Subcutaneous abdominal adipose tissue (tissue), 5 donors: ENCODE data around the gene MARK2.

ENCODE experiments used
- H3K27ac ChIP-seq: one replicate; pipeline ENCODE4 v1.7.0; 2013; ENCODE audit warnings: low read depth, mild to moderate bottlenecking, inconsistent platforms, low read length, moderate library complexity
- H3K27me3 ChIP-seq, 5 donors: one replicate each; pipeline ENCODE4 v1.7.0; 2013; ENCODE audit warnings: low read length in 5 of 5, inconsistent platforms in 1 of 5; ENCODE audit not compliant: control insufficient read depth in 5 of 5, insufficient read depth in 4 of 5
- H3K36me3 ChIP-seq, 5 donors: one replicate each; pipeline ENCODE4 v1.7.0; 2013; ENCODE audit warnings: low read length in 5 of 5; ENCODE audit not compliant: control insufficient read depth in 5 of 5, insufficient read depth in 5 of 5
- H3K4me1 ChIP-seq, 5 donors: one replicate each; pipeline ENCODE4 v1.7.0; 2013; ENCODE audit warnings: low read length in 5 of 5, mild to moderate bottlenecking in 3 of 5, moderate library complexity in 1 of 5; ENCODE audit not compliant: control insufficient read depth in 5 of 5, insufficient read depth in 5 of 5
- H3K4me3 ChIP-seq, 5 donors: one replicate each; pipeline ENCODE4 v1.7.0; 2013; ENCODE audit warnings: low read length in 5 of 5, low read depth in 1 of 5
- H3K9ac ChIP-seq, 5 donors: one replicate each; pipeline ENCODE4 v1.7.0; 2013; ENCODE audit warnings: low read length in 5 of 5, mild to moderate bottlenecking in 4 of 5, moderate library complexity in 3 of 5
- H3K9me3 ChIP-seq, 5 donors: one replicate each; pipeline ENCODE4 v1.7.0; 2013; ENCODE audit warnings: low read length in 5 of 5; ENCODE audit not compliant: control insufficient read depth in 5 of 5
- donor health status: healthy.
- donor health status: healthy.
- donor health status: healthy.
- donor health status: healthy.
- donor health status: healthy.

The MARK2 gene

GRCh38 chr11:63826471-63827190, 12.3 kb upstream of the MARK2 start:
- H3K27me3 ChIP-seq = no peaks in the 10 kb centered on the region
- peaks cover 6 to 67% (median 50%) of the 10 kb centered on the region in 5 donors for H3K36me3 ChIP-seq
- no peaks in the 10 kb centered on the region for H3K4me1 ChIP-seq
- H3K4me3 ChIP-seq = no peak overlapping the region
- H3K27ac ChIP-seq = no peak overlapping the region
- H3K9me3 ChIP-seq = no peaks in the 10 kb centered on the region
- peak overlapping the region in 1 of 5 donors; percentile 23 for H3K9ac ChIP-seq

- Histone ChIP-seq H3K27ac (no peak overlapping the region), H3K4me1 (peaks cover 0 to 4% (median 2%) of the 10 kb centered on the region in 5 donors), H3K9ac (no peak overlapping the region), H3K9me3 (no peaks in the 10 kb centered on the region), H3K4me3 (no peak overlapping the region), H3K36me3 (peaks cover 3 to 38% (median 23%) of the 10 kb centered on the region in 5 donors), H3K27me3 (no peaks in the 10 kb centered on the region)
These were observed 9.0 kb upstream of the MARK2 start for GRCh38 chr11:63829823-63830489.

DNA sequence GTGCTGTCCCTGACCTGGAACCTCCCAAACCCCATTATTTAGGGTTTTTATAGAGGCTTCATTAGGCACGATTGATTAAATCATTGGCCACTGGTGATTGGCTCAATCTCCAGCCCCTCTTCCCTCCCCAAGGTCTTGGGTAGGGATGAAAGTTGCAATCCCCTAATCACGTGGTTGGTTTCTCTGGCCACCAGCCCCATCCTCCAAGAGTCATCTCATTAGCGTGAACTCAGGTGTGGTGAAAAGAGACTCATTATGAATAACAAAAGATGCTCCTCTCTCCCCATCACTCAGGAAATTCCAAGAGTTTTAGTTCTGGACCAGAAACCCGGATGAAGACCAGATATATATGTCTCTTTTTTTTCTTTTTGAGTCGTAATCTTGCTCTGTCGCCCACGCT, 7.6 kb upstream of the MARK2 start:
- no peak overlapping the region for H3K27ac ChIP-seq

DNA sequence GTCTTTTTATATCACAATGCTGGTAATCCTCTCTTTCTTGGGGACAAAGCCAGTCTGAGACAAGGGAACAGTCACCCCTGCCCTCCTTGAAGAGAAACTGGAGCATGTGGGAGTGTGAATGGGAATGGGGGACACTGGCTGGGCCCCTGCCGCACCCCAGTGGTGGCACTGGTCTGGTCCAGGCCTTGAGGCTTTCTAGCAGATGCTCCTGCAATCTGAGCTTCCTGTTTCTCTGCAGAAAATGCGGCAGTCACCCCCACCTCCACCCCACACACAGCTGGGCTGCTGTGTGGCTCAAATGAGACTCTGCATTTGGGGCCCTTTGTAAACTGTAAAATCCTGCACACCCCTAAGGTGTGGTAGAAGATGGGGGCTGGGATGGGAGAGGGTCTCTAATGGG, 6.6 kb upstream of the MARK2 start:
- H3K27ac ChIP-seq = no peak overlapping the region
- peaks cover 0 to 15% (median 5%) of the 10 kb centered on the region in 5 donors for H3K36me3 ChIP-seq
- no peaks in the 10 kb centered on the region for H3K9me3 ChIP-seq
- H3K27me3 ChIP-seq = no peaks in the 10 kb centered on the region
- H3K4me1 ChIP-seq = peaks cover 0 to 27% (median 14%) of the 10 kb centered on the region in 5 donors
- no peak overlapping the region for H3K9ac ChIP-seq
- no peak overlapping the region for H3K4me3 ChIP-seq

More for the DNA sequence above, 7.6 kb upstream of the MARK2 start:
- Histone ChIP-seq H3K27me3 (no peaks in the 10 kb centered on the region), H3K4me3 (no peak overlapping the region), H3K9ac (no peak overlapping the region), H3K36me3 (peaks cover 0 to 24% (median 14%) of the 10 kb centered on the region in 5 donors), H3K4me1 (peaks cover 0 to 17% (median 13%) of the 10 kb centered on the region in 5 donors), H3K9me3 (no peaks in the 10 kb centered on the region)

GRCh38 chr11:63833048-63833447, 5.9 kb upstream of the MARK2 start:
- Histone ChIP-seq H3K4me1 (peaks cover 3 to 34% (median 19%) of the 10 kb centered on the region in 5 donors), H3K9ac (peak overlapping the region in 1 of 5 donors; percentile 10), H3K27ac (no peak overlapping the region), H3K4me3 (no peak overlapping the region), H3K9me3 (no peaks in the 10 kb centered on the region), H3K36me3 (peaks cover 0 to 10% (median 5%) of the 10 kb centered on the region in 5 donors), H3K27me3 (no peaks in the 10 kb centered on the region)

- H3K27me3 ChIP-seq = no peaks in the 10 kb centered on the region
- no peak overlapping the region for H3K4me3 ChIP-seq
- H3K9ac ChIP-seq = no peak overlapping the region
- H3K9me3 ChIP-seq = no peaks in the 10 kb centered on the region
- H3K36me3 ChIP-seq = no peaks in the 10 kb centered on the region
- H3K27ac ChIP-seq = no peak overlapping the region
- H3K4me1 ChIP-seq = peaks cover 5 to 42% (median 26%) of the 10 kb centered on the region in 5 donors
These were observed 4.3 kb upstream of the MARK2 start for GRCh38 chr11:63834535-63835157.

DNA sequence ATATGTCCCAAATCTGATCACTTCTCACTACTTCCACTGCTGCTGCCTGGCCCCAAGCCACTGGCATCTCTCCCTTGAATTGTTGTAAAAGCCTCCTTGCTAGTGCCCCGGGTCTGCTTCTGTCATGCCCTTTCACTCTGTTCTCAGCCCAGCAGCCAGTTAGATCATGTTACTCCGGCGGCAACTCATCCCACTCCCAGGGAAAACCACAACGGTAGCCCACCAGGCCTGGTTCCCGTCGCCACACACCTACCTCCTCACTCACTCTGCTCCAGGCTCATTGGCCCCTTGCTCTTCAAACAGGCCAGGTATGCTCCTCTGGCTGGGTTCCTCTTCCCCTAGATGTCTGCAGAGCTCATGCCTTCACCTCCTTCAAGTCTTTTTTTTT, 3.8 kb upstream of the MARK2 start:
- Histone ChIP-seq H3K27me3 (no peaks in the 10 kb centered on the region), H3K9ac (peak overlapping the region in 1 of 5 donors; percentile 20), H3K4me3 (no peak overlapping the region), H3K4me1 (peaks cover 7 to 47% (median 31%) of the 10 kb centered on the region in 5 donors), H3K9me3 (no peaks in the 10 kb centered on the region), H3K27ac (no peak overlapping the region), H3K36me3 (no peaks in the 10 kb centered on the region)

DNA sequence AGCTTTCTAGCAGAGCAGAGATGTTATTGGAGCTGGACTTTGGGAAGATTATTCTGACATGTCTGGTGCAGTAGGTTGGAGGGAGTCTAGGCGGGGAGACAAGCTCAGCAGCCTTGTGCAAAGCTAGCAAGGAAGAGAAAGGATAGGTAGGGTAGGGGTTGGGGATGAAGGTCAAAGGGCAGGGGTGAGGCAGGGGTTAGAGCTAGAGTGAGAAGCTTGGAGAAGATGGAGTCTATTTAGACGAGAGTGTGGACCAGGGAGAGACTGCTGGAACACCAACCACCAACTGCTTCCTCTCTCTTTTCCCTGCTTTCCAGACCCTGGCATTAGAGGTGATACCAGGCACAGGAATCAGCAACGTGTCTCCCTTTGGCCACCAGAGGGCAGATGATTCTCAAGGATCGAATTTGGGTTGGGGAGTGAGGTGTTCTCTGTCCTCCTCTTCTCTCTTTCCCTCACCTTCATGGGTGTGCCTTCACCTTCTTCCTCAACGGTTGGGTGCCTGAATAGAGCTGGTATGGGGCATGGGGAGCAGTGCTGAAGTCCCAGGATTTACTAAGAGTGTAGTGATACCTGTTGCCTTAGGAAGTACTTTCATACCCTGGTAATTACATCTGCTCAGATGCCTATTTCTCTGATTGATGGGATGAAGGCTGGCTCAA, 1.8 kb upstream of the MARK2 start:
- Histone ChIP-seq H3K27ac (peak overlapping the region; percentile 75), H3K9me3 (no peaks in the 10 kb centered on the region), H3K4me1 (peaks cover 12 to 66% (median 50%) of the 10 kb centered on the region in 5 donors), H3K36me3 (peaks cover 0 to 5% (median 0%) of the 10 kb centered on the region in 5 donors), H3K4me3 (no peak overlapping the region), H3K9ac (peak overlapping the region in 1 of 5 donors; percentile 92), H3K27me3 (no peaks in the 10 kb centered on the region)

DNA sequence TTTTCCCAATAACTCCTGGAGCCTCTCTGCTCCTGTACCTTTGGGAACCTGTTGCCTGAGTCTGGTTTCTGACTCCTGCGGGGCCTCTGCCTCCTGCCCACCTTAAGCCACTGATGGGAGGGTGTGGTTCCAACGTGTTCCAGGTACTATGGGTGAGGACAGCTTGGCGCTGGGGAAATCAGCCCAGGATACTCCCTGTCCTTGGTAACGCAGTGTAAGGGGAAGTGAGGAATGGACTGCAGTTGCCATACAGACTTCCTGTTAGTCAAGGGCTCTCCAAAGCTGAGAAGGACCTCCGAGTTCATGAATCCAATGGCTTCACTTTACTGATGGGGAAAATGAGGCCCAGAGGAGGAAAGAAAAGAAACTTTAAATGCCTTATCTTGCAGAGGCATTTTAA, 1.2 kb upstream of the MARK2 start:
- no peaks in the 10 kb centered on the region for H3K9me3 ChIP-seq
- peak overlapping the region in 3 of 5 donors; percentile 80 to 92 (median 83) for H3K9ac ChIP-seq
- H3K27ac ChIP-seq = peak overlapping the region; percentile 75
- H3K4me3 ChIP-seq = peak overlapping the region in 1 of 5 donors; percentile 93
- peaks cover 0 to 7% (median 2%) of the 10 kb centered on the region in 5 donors for H3K36me3 ChIP-seq
- H3K4me1 ChIP-seq = peaks cover 12 to 68% (median 54%) of the 10 kb centered on the region in 5 donors
- no peaks in the 10 kb centered on the region for H3K27me3 ChIP-seq
